Suprapubic skin (tissue), 3 donors: ENCODE results near the gene CTSD.
"Not testable (repeated sequence)": the region's sequence is repeated elsewhere in the genome, so short reads cannot be mapped to it uniquely, and the experiment has no call there.

Experiments used
- EP300 ChIP-seq: sonication (generic); formaldehyde crosslinking; IDR thresholded peaks from one replicate; pipeline ENCODE4 v1.6.1; 2017; ENCODE audit warnings: antibody characterized with exemption
- POLR2A ChIP-seq, 2 donors: fragments of 450-650 bp; IDR thresholded peaks; one replicate each; pipeline ENCODE4 v1.6.1; 2017; ENCODE audit warnings: antibody characterized with exemption in 2 of 2, mild to moderate bottlenecking in 2 of 2, moderate library complexity in 2 of 2
- TF ChIP-seq, protein P1 (sequence below), 2 donors: fragments of 200-600 bp in 1 of 2; fragments of 450-650 bp in 1 of 2; sonication (generic) in 1 of 2; IDR thresholded peaks; one replicate each; pipeline ENCODE4 v1.5.1; 2016 to 2019; ENCODE audit warnings: antibody characterized with exemption in 2 of 2, mild to moderate bottlenecking in 1 of 2, moderate library complexity in 1 of 2

DNA sequence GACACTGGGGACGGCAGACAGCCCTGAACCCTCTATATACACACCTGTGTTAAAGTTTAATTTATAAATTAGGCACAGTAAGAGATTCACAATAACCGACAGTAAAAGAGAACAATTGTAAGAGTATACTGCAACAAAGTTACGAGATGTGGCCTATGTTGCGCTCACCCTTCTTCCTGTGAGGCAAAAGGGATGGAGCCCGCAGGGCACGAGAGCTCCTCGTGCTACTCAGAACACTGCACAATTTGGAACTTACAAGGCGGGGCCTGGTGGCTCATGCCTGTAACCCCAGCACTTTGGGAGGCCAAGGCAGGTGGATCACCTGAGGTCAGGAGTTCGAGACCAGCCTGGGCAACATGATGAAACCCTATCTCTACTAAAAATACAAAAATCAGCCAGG, 49.6 kb upstream of the CTSD start:
- not testable (repeated sequence) for TF ChIP-seq EP300; POLR2A (IDR thresholded peaks at IDR 0.05)
- TF ChIP-seq, protein P1, sequence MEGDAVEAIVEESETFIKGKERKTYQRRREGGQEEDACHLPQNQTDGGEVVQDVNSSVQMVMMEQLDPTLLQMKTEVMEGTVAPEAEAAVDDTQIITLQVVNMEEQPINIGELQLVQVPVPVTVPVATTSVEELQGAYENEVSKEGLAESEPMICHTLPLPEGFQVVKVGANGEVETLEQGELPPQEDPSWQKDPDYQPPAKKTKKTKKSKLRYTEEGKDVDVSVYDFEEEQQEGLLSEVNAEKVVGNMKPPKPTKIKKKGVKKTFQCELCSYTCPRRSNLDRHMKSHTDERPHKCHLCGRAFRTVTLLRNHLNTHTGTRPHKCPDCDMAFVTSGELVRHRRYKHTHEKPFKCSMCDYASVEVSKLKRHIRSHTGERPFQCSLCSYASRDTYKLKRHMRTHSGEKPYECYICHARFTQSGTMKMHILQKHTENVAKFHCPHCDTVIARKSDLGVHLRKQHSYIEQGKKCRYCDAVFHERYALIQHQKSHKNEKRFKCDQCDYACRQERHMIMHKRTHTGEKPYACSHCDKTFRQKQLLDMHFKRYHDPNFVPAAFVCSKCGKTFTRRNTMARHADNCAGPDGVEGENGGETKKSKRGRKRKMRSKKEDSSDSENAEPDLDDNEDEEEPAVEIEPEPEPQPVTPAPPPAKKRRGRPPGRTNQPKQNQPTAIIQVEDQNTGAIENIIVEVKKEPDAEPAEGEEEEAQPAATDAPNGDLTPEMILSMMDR (IDR thresholded peaks at IDR 0.05): not testable (repeated sequence)
